OCI-LY7 (cell line): Measurements from ENCODE around the gene TMEM139. TPM values are rescaled to one million over a fixed set of nuclear protein-coding genes. Genes with fewer than 3 reads are reported as not detected.
"Not testable (repeated sequence)": the region's sequence is repeated elsewhere in the genome, so short reads cannot be mapped to it uniquely, and the experiment has no call there.

Source experiments
- BruUV-seq: library from RNA; stranded (reverse); fragments of 400-500 nt; replicated peaks from 2 replicates; lab custom pipeline; 2021; lab: Mats Ljungman, UMichigan
- CTCF ChIA-PET: fragments of 300-600 bp; sonication (Branson Sonifier 250); formaldehyde crosslinking; loops from one replicate; lab custom pipeline; 2022; ENCODE audit warnings: antibody characterized with exemption; ENCODE audit not compliant: unreplicated experiment; lab: Charles Lee
- POLR2A ChIA-PET: fragments of 300-600 bp; sonication (Branson Sonifier 250); formaldehyde crosslinking; loops from one replicate; lab custom pipeline; 2022; ENCODE audit warnings: antibody characterized with exemption; lab: Charles Lee
- DNase-seq: peaks from one replicate; pipeline ENCODE4 v3.0.0-alpha.2; 2015; ENCODE audit warnings: low spot score
- H2AFZ ChIP-seq: fragments of 200-600 bp; sonication (generic), shearing (Covaris generic); 2 replicates; pipeline ENCODE4 v1.6.1; 2014; ENCODE audit warnings: mild to moderate bottlenecking, antibody characterized with exemption, low read length, moderate library complexity
- H3K27ac ChIP-seq: fragments of 200-600 bp; sonication (generic); 2 replicates; pipeline ENCODE4 v1.5.1; 2014; ENCODE audit warnings: mixed run types, low read depth, mild to moderate bottlenecking, moderate library complexity, low read length, inconsistent platforms; ENCODE audit not compliant: poor library complexity, severe bottlenecking
- H3K36me3 ChIP-seq: fragments of 200-600 bp; sonication (generic); 2 replicates; pipeline ENCODE4 v1.6.1; 2014; ENCODE audit warnings: mild to moderate bottlenecking, antibody characterized with exemption, low read length, moderate library complexity, mixed read lengths; ENCODE audit not compliant: insufficient read depth
- H3K4me1 ChIP-seq: fragments of 200-600 bp; sonication (generic); 2 replicates; pipeline ENCODE4 v1.5.1; 2014; ENCODE audit warnings: mild to moderate bottlenecking, low read length; ENCODE audit not compliant: insufficient read depth, poor library complexity, severe bottlenecking
- H3K4me2 ChIP-seq: fragments of 200-600 bp; sonication (generic); 2 replicates; pipeline ENCODE4 v1.6.1; 2014; ENCODE audit warnings: mild to moderate bottlenecking, low read length
- H3K4me3 ChIP-seq: fragments of 200-600 bp; sonication (generic); 2 replicates; pipeline ENCODE4 v1.5.1; 2014; ENCODE audit warnings: mild to moderate bottlenecking, low read depth, low read length; ENCODE audit not compliant: poor library complexity, severe bottlenecking
- H3K79me2 ChIP-seq: fragments of 200-600 bp; sonication (generic); 2 replicates; pipeline ENCODE4 v1.6.1; 2016; ENCODE audit warnings: low read depth, mild to moderate bottlenecking, low read length, moderate library complexity, mixed read lengths; ENCODE audit not compliant: insufficient read depth
- H3K9me2 ChIP-seq: fragments of 200-600 bp; sonication (generic); 2 replicates; pipeline ENCODE4 v1.6.1; 2016; ENCODE audit warnings: mild to moderate bottlenecking, low read length, mixed read lengths; ENCODE audit not compliant: insufficient read depth
- H3K9me3 ChIP-seq: fragments of 200-600 bp; sonication (generic); 2 replicates; pipeline ENCODE4 v1.6.1; 2014; ENCODE audit warnings: mild to moderate bottlenecking, mixed run types, low read length, mixed read lengths
- H4K20me1 ChIP-seq: fragments of 200-600 bp; sonication (generic); 2 replicates; pipeline ENCODE4 v1.6.1; 2014; ENCODE audit warnings: mild to moderate bottlenecking, antibody characterized with exemption, low read length, moderate library complexity, mixed read lengths; ENCODE audit not compliant: insufficient read depth
- EZH2phosphoT487 ChIP-seq: fragments of 200-600 bp; sonication (generic); IDR thresholded peaks from 2 replicates; pipeline ENCODE4 v1.6.1; 2018; ENCODE audit warnings: low read depth, borderline replicate concordance, mild to moderate bottlenecking, mixed run types, antibody characterized with exemption, low read length, moderate library complexity, mixed read lengths
- intact Hi-C: fragments of 100-400 bp; cut with micrococcal nuclease; formaldehyde crosslinking; loops from one replicate; pipeline ENCODE4 v1.10.0; 2022; ENCODE audit not compliant: unreplicated experiment
- total RNA-seq, 2 experiments: library from RNA; depleted of rRNA in 1 of 2; stranded (reverse); fragments of >200 nt in 1 of 2; shearing (Covaris generic) in 1 of 2; gene quantifications; 2 replicates each; pipeline ENCODE4 v1.2.3, GENCODE V29; 2014 to 2022
- TF ChIP-seq, protein P1 (sequence below): fragments of 200-600 bp; sonication (generic); conservative IDR thresholded peaks from 2 replicates; pipeline ENCODE4 v1.5.1; 2014; ENCODE audit warnings: mild to moderate bottlenecking, antibody characterized with exemption, low read length, moderate library complexity, mixed read lengths

Gene TMEM139
- total RNA-seq, 2 experiments from 2014 or later = 0.46 TPM; not detected in 1

DNA sequence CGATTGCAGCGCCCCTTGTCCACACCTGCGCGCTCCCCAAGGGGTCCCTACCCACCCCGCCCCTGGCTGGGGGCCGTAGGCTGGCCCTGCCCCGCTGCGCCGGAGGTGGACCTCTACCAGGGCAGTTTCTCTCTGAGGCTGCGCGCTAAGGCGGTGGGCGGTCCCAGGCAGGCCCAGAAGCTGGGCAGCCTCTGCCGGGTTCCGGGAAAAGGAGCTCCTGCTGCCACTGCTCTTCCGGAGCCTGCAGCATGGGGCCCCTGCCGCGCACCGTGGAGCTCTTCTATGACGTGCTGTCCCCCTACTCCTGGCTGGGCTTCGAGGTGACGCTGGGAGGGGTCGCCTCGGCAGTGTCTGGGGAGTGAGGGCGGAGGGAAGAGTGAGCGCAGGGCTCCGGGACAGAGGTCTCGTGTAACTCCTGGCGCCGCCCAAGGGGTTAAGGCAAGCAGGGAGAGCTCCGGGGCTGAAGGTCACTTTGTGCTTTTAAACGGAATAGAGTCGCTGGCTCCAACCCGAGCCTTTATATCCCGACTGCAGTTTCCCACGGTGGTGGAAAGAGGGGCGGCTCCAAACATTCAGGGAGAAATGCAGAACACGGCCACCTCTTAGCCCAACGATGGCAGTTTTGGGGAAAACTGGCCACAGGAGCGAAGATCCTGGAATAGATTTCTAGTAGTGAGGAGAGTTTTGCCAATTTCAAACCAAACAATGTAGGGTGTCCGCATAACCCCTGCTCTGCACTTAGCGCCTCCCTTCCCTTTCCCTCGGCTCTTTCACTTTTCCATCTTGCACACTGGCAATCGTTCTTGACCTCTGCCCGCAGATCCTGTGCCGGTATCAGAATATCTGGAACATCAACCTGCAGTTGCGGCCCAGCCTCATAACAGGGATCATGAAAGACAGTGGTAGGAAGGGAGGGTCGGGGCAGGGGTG, 21.2 kb upstream of the TMEM139 start, which contains the start of gene GSTK1:
TSS of gene GSTK1 (plus strand) at position 176 of the 930 bp plus-strand sequence. CDS start at position 249, 73 bp downstream.
- TF ChIP-seq, protein P1, sequence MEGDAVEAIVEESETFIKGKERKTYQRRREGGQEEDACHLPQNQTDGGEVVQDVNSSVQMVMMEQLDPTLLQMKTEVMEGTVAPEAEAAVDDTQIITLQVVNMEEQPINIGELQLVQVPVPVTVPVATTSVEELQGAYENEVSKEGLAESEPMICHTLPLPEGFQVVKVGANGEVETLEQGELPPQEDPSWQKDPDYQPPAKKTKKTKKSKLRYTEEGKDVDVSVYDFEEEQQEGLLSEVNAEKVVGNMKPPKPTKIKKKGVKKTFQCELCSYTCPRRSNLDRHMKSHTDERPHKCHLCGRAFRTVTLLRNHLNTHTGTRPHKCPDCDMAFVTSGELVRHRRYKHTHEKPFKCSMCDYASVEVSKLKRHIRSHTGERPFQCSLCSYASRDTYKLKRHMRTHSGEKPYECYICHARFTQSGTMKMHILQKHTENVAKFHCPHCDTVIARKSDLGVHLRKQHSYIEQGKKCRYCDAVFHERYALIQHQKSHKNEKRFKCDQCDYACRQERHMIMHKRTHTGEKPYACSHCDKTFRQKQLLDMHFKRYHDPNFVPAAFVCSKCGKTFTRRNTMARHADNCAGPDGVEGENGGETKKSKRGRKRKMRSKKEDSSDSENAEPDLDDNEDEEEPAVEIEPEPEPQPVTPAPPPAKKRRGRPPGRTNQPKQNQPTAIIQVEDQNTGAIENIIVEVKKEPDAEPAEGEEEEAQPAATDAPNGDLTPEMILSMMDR = no peak
- no peak for TF ChIP-seq EZH2phosphoT487
- Histone ChIP-seq H3K79me2 (no peaks in the 10 kb centered on the region), H3K27ac (no peak within 1 kb of the TSS), H3K4me2 (peak within 1 kb of the TSS; percentile 77), H4K20me1 (no peaks in the 10 kb centered on the region), H3K9me3 (no peaks in the 10 kb centered on the region), H3K4me3 (peak within 1 kb of the TSS; percentile 71), H3K36me3 (no peaks in the 10 kb centered on the region), H3K4me1 (peaks cover 8% of the 10 kb centered on the region), H3K9me2 (no peaks in the 10 kb centered on the region), H2AFZ (peak within 1 kb of the TSS; percentile 95)
- peak; percentile 66 for DNase-seq
- intact Hi-C loops = no loop called here
- ChIA-PET POLR2A (interaction anchor here (0.7 to 2.3 kb wide), 14 partner anchors 10 to 248 kb away, joined by 3 to 12 read pairs (median 4); partner anchors contain the start of gene CASP2), CTCF (no interaction called here)
- TSS peak; percentile 54 for BruUV-seq

DNA sequence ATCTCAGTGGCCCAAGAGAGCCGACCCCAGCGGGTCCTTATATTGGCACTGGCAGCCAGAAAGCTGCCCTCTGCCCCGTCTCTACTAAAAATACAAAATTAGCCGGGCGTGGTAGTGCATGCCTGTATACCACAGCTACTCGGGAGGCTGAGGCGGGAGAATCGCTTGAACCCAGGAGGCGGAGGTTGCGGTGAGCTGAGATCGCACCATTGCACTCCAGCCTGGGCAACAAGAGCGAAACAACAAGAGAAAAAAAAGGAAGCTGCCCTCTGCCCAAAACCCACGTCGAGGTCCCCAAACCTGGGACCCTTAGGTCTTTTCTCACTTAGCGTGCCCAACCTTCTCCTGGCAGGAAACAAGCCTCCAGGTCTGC, 20.6 kb upstream of the TMEM139 start:
- H3K79me2 ChIP-seq, intact Hi-C loops, DNase-seq, H3K27ac ChIP-seq, CTCF ChIA-PET, H2AFZ ChIP-seq, BruUV-seq, H3K36me3 ChIP-seq, H3K9me2 ChIP-seq, H4K20me1 ChIP-seq, H3K9me3 ChIP-seq, H3K4me1 ChIP-seq: not testable (repeated sequence)
- POLR2A ChIA-PET = interaction anchor here (0.7 to 2.3 kb wide), 7 partner anchors 13 to 32 kb away, joined by 3 to 12 read pairs (median 4); partner anchors contain the start of gene CASP2
- H3K4me3 ChIP-seq = peak overlapping the region; percentile 71
- peak overlapping the region; percentile 77 for H3K4me2 ChIP-seq

DNA sequence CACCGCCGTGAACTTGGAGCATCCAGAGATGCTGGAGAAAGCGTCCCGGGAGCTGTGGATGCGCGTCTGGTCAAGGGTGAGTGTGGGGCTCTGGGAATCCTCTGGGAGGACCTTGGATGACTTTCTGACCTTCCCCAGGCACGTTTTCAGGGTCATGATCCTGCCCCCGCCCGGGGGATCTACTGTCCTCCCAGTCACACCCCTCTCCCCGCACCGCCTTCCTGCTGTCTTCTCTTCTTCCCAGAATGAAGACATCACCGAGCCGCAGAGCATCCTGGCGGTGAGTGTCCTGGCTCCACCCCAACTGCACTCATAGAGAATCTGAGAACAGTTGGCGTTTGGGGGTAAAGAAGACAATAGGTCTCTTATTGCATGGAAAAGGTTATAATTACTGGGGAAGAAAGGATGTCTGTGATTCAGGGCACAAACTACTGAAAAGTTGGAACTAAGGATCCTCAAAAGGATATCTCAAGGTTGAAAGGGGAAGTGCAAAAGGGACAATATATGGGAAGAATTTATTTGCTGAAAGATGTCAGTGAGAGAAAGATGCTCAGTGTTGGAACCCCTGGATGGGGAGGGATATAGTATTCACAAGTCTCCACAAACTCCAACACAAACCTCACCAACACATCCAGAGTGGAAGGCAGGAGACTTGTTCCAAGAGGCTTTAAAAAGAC, 19.6 kb upstream of the TMEM139 start:
- Histone ChIP-seq H3K9me3 (no peaks in the 10 kb centered on the region), H3K79me2 (no peaks in the 10 kb centered on the region), H2AFZ (no peak overlapping the region), H3K27ac (no peak overlapping the region), H3K4me2 (no peak overlapping the region), H3K36me3 (no peaks in the 10 kb centered on the region), H4K20me1 (no peaks in the 10 kb centered on the region), H3K9me2 (no peaks in the 10 kb centered on the region), H3K4me3 (no peak overlapping the region), H3K4me1 (peaks cover 5% of the 10 kb centered on the region)
- POLR2A ChIA-PET = interaction anchor here (0.6 to 1.8 kb wide), 4 partner anchors 13 to 1174 kb away, joined by 3 to 4 read pairs (median 4); no protein-coding TSS in a partner anchor
- TF ChIP-seq, protein P1 = no peak
- no peak for TF ChIP-seq EZH2phosphoT487
- no TSS peak for BruUV-seq
- intact Hi-C loops = no loop called here
- CTCF ChIA-PET = interaction anchor here (1.0 kb wide), 1 partner anchor 10 kb away, joined by 3 read pairs; no protein-coding TSS in a partner anchor
- no peak for DNase-seq
